HepG2 (cell line): ENCODE data around the gene HCFC1. TPM values are rescaled to one million over a fixed set of nuclear protein-coding genes. Genes with fewer than 3 reads are reported as not detected.
A peak's percentile ranks its signal among the peaks of the same experiment; 100 is the strongest.

Experiments
- HCFC1 ChIP-seq: fragments of 150-350 bp; IDR thresholded peaks from 2 replicates; pipeline ENCODE4 v1.6.1; 2014; ENCODE audit warnings: low read depth, low read length
- JUND ChIP-seq: sonication (generic); formaldehyde crosslinking; IDR thresholded peaks from 2 replicates; pipeline ENCODE4 v1.8.0; 2022; ENCODE audit warnings: mild to moderate bottlenecking, missing genetic modification reagents
- NFIC ChIP-seq: IDR thresholded peaks from 2 replicates; pipeline ENCODE4 v1.6.1; 2012; ENCODE audit warnings: mild to moderate bottlenecking, low read length, inconsistent platforms
- PITX1 ChIP-seq: sonication (generic); formaldehyde crosslinking; IDR thresholded peaks from 2 replicates; pipeline ENCODE4 v1.5.1; 2020; ENCODE audit warnings: mild to moderate bottlenecking, missing genetic modification reagents
- RARA ChIP-seq: IDR thresholded peaks from 2 replicates; pipeline ENCODE4 v1.6.1; 2016; ENCODE audit warnings: missing genetic modification reagents, missing compliant biosample characterization
- TOPORS ChIP-seq: sonication (generic); formaldehyde crosslinking; IDR thresholded peaks from 2 replicates; pipeline ENCODE4 v1.8.0; 2023; ENCODE audit warnings: mild to moderate bottlenecking, missing genetic modification reagents
- ZNF12 ChIP-seq: sonication (generic); formaldehyde crosslinking; IDR thresholded peaks from 2 replicates; pipeline ENCODE4 v1.5.0; 2020; ENCODE audit warnings: missing genetic modification reagents
- ZNF160 ChIP-seq: sonication (generic); formaldehyde crosslinking; IDR thresholded peaks from 2 replicates; pipeline ENCODE4 v1.8.0; 2022; ENCODE audit warnings: mild to moderate bottlenecking, inconsistent platforms, missing genetic modification reagents
- ZNF773 ChIP-seq: sonication (generic); formaldehyde crosslinking; IDR thresholded peaks from 2 replicates; pipeline ENCODE4 v1.4.0; 2020; ENCODE audit warnings: missing genetic modification reagents, borderline replicate concordance
- polyA plus RNA-seq, 8 experiments: library from polyadenylated mRNA; depleted of rRNA in 3 of 8; stranded (reverse) in 7 of 8; unstranded in 1 of 8; fragments of >200 nt; fragmentation: Illumina TruSeq in 4 of 8; extraction: Trizol in 4 of 8; gene quantifications; 2 replicates each; pipeline versions ENCODE4 v1.2.1 to v1.2.3, GENCODE V29; 2011 to 2016; ENCODE audit warnings: low read depth in 4 of 8, missing spikeins in 1 of 8, mixed read lengths in 1 of 8; ENCODE audit not compliant: insufficient read depth in 1 of 8
- total RNA-seq, 5 experiments: library from RNA; depleted of rRNA; stranded (reverse); fragments of >200 nt; fragmentation: Illumina TruSeq; extraction: Trizol; gene quantifications; 2 replicates each; pipeline ENCODE4 v1.2.3, GENCODE V29; 2016; ENCODE audit warnings: low read depth in 1 of 5
- TF ChIP-seq, protein P1 (sequence below), 2 experiments: fragments of 450-650 bp in 1 of 2; sonication (generic) in 1 of 2; formaldehyde crosslinking in 1 of 2; IDR thresholded peaks; 2 replicates each; pipeline versions ENCODE4 v1.6.1 to v1.8.0; 2016 to 2022; ENCODE audit warnings: antibody characterized with exemption in 1 of 2, mild to moderate bottlenecking in 1 of 2, missing genetic modification reagents in 1 of 2
- TF ChIP-seq, protein P2 (sequence below): sonication (generic); formaldehyde crosslinking; IDR thresholded peaks from 2 replicates; pipeline ENCODE4 v1.4.0; 2020; ENCODE audit warnings: mild to moderate bottlenecking, missing genetic modification reagents

HCFC1 gene
- total and polyA plus RNA-seq, 2 of the 13 experiments (the other 11 are each of a cell fraction or from before 2014, with no cell fraction given), result 5.8 to 17.8 TPM

DNA sequence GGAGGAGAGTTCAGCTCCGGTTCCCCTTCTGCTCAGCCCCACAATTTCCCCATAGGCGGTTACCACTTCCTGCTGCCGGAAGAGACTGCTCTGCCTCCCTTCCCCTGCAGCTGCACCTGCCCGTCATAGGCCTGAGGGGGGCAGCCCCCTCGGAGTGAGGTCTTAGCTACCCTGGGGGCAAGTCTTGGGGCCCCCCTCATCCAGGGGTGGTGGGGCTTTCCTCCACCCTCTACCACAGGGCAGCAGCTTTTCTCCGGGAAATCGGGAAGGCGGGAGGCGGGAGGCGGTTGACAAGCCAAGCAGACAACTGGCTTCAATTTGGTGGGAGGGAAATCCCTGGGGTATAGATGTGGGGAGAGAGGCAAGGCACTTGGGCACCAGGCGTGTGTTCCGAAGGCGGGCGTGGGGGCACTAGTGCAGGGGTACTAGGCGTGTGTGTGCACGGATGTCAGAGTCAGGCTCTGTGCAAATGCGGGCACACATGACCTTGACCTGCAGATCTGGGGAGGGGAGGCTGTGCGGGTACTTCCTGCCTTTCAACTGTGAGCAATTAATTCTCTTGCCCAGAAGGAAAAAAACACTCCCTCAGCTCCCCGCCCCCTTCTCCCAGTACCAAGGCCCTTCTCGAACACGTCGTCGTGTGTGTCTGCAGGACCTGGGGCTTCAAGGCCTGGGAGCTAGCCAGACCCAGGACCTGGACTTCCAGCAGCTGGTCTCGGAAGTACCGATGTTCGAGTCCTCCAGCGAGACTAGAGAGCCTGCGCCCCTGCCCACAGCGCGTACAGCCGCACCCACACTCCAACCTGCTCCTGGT, 44.6 kb downstream of the HCFC1 start (continued):
- TF ChIP-seq, protein P1, sequence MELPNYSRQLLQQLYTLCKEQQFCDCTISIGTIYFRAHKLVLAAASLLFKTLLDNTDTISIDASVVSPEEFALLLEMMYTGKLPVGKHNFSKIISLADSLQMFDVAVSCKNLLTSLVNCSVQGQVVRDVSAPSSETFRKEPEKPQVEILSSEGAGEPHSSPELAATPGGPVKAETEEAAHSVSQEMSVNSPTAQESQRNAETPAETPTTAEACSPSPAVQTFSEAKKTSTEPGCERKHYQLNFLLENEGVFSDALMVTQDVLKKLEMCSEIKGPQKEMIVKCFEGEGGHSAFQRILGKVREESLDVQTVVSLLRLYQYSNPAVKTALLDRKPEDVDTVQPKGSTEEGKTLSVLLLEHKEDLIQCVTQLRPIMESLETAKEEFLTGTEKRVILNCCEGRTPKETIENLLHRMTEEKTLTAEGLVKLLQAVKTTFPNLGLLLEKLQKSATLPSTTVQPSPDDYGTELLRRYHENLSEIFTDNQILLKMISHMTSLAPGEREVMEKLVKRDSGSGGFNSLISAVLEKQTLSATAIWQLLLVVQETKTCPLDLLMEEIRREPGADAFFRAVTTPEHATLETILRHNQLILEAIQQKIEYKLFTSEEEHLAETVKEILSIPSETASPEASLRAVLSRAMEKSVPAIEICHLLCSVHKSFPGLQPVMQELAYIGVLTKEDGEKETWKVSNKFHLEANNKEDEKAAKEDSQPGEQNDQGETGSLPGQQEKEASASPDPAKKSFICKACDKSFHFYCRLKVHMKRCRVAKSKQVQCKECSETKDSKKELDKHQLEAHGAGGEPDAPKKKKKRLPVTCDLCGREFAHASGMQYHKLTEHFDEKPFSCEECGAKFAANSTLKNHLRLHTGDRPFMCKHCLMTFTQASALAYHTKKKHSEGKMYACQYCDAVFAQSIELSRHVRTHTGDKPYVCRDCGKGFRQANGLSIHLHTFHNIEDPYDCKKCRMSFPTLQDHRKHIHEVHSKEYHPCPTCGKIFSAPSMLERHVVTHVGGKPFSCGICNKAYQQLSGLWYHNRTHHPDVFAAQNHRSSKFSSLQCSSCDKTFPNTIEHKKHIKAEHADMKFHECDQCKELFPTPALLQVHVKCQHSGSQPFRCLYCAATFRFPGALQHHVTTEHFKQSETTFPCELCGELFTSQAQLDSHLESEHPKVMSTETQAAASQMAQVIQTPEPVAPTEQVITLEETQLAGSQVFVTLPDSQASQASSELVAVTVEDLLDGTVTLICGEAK (IDR thresholded peaks at IDR 0.05), result no peak
- TF ChIP-seq, protein P1 (CRISPR knock-in tag; IDR thresholded peaks at IDR 0.05), result peak; percentile 79
- TF ChIP-seq, protein P2, sequence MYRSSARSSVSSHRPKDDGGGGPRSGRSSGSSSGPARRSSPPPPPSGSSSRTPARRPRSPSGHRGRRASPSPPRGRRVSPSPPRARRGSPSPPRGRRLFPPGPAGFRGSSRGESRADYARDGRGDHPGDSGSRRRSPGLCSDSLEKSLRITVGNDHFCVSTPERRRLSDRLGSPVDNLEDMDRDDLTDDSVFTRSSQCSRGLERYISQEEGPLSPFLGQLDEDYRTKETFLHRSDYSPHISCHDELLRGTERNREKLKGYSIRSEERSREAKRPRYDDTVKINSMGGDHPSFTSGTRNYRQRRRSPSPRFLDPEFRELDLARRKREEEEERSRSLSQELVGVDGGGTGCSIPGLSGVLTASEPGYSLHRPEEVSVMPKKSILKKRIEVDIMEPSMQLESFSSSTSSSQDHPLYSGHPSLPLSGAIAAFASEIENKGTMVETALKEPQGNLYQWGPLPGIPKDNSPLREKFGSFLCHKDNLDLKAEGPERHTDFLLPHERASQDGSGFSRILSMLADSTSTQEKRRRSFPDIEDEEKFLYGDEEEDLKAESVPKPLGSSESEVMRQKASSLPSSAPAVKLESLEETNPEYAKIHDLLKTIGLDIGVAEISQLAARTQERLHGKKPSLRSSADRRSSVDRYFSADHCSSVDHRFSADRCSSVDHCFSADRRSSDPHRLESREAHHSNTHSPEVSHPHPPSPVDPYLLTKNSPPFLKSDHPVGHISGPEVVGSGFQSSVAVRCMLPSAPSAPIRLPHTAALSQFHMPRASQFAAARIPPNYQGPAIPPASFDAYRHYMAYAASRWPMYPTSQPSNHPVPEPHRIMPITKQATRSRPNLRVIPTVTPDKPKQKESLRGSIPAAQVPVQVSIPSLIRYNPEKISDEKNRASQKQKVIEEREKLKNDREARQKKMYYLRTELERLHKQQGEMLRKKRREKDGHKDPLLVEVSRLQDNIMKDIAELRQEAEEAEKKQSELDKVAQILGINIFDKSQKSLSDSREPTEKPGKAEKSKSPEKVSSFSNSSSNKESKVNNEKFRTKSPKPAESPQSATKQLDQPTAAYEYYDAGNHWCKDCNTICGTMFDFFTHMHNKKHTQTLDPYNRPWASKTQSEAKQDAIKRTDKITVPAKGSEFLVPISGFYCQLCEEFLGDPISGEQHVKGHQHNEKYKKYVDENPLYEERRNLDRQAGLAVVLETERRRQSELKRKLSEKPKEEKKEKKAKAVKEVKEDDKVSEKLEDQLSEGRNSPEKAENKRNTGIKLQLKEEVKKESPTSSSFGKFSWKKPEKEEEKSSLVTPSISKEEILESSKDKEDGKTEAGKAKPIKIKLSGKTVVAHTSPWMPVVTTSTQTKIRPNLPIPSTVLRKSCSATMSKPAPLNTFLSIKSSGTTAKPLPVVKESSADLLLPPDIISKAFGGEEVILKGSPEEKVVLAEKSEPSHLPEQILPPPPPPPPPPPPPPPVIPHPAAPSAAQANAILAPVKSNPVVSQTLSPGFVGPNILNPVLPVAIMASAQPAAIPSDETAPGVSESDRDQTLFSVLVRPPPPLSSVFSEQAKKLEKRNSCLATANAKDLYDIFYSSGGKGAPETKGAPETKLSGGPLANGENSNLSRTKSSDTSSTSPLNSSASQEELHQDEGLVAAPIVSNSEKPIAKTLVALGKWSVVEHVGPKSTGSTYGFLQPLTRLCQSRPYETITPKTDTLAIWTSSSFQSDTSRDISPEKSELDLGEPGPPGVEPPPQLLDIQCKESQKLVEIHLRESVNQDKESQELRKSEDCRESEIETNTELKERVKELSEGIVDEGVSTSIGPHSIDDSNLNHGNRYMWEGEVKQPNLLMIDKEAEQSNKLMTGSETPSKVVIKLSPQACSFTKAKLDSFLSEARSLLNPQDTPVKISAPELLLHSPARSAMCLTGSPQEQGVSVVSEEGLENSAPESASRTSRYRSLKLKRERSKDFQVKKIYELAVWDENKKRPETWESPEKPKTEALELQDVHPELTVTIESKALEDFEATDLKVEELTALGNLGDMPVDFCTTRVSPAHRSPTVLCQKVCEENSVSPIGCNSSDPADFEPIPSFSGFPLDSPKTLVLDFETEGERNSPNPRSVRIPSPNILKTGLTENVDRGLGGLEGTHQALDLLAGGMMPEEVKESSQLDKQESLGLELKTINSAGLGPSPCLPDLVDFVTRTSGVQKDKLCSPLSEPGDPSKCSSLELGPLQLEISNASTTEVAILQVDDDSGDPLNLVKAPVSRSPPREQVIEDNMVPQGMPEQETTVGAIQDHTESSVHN, result no peak
- no peak for TF ChIP-seq ZNF160 (CRISPR knock-in tag)
- no peak for TF ChIP-seq PITX1 (CRISPR knock-in tag)
- TF ChIP-seq ZNF773 (CRISPR knock-in tag), result no peak
- peak; percentile 86 for TF ChIP-seq RARA
- no peak for TF ChIP-seq JUND
- TF ChIP-seq HCFC1, result no peak
- TF ChIP-seq ZNF12 (CRISPR knock-in tag), result no peak
- TF ChIP-seq NFIC, result no peak
- TF ChIP-seq TOPORS, result no peak
